Measurements from ENCODE around the gene MTF2. TPM values are rescaled to one million over a fixed set of nuclear protein-coding genes. Genes with fewer than 3 reads are reported as not detected.

Gene MTF2
- total and polyA plus RNA-seq, 2 experiments from 2014 or later: 14.1 to 17.6 TPM

DNA sequence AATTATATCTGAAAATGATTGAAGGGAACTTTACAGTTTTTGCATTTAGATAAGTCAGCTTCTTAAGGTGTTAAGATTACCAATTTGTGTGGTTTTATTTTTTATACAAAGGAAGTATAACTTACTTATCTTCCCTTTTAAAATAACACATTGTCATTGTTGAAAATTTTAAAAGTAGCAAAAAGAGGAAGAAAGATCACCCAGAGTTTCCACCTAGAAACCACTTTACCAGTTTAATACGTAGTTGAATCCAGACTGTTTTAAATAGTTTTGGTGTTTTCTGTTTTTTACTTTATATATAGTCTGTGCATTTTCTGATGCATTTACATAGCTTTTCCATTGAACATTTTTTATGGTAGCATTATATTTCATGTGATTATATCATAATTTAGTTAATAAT lies 107.6 kb downstream of the MTF2 start:
- 94 to 96% methylated on average over 1 of the region's 1 CpG for WGBS, 2 experiments (ENCODE audit: low coverage in 1 of 2, low lambda C conversion rate in 2 of 2, missing lambda C conversion rate in 2 of 2)
- no peak overlapping the region for H3K4me3 ChIP-seq

More for the DNA sequence above, 107.6 kb downstream of the MTF2 start:
- Histone ChIP-seq H3K9me3 (ENCODE audit: low read depth) (no peaks in the 10 kb centered on the region), H4K20me1 (ENCODE audit: insufficient read depth) (no peaks in the 10 kb centered on the region), H3K27ac (no peak overlapping the region), H3K36me3 (ENCODE audit: low read depth) (no peaks in the 10 kb centered on the region), H3K9ac (no peak overlapping the region), H3F3A (ENCODE audit: insufficient read depth) (no peaks in the 10 kb centered on the region), H3K9me2 (ENCODE audit: insufficient read depth) (no peaks in the 10 kb centered on the region), H3K4me1 (ENCODE audit: insufficient read depth) (0 out of 2 replicates have a peak, but pooled peaks cover 5% of the 10 kb centered on the region), H2AFZ (0 out of 2 replicates have a peak overlapping the region, but pooled peaks have one; percentile 1), H3K27me3 (replicated peaks; ENCODE audit: insufficient read depth) (no peaks in the 10 kb centered on the region), H3K4me2 (ENCODE audit: unreplicated experiment) (no peak overlapping the region), H3K79me2 (ENCODE audit: insufficient read depth) (peaks cover 43% of the 10 kb centered on the region)
- in situ Hi-C loops (cut with MboI): no loop called here
- DNase-seq: no peak
- TF ChIP-seq EZH2phosphoT487 (IDR thresholded peaks at IDR 0.05; ENCODE audit: insufficient read depth, low read depth): no peak
- no peak for TF ChIP-seq EZH2 (IDR thresholded peaks at IDR 0.05; ENCODE audit: insufficient read depth, poor library complexity, severe bottlenecking)

Other genes starting within 250 kb of the MTF2 start
- gene RPL5, start 247.2 kb upstream of the MTF2 start, total RNA-seq (2014; rRNA removed; shearing (Covaris generic)): 1,075 and 1,127 TPM in 2 replicates
- 733 and 750 TPM in 2 replicates for gene RPL5, start 247.2 kb upstream of the MTF2 start, polyA plus RNA-seq (2016; fragmentation: Nextera tagmentation; extraction: Ambion mirVana)
- gene DIPK1A, start 117.8 kb upstream of the MTF2 start, total RNA-seq (2014; rRNA removed; shearing (Covaris generic)): 22.3 and 26.6 TPM in 2 replicates
- 49.6 and 51.6 TPM in 2 replicates for gene DIPK1A, start 117.8 kb upstream of the MTF2 start, polyA plus RNA-seq (2016; fragmentation: Nextera tagmentation; extraction: Ambion mirVana)
- 37.4 and 39.0 TPM in 2 replicates for gene TMED5, start 101.1 kb downstream of the MTF2 start, total RNA-seq (2014; rRNA removed; shearing (Covaris generic))
- gene TMED5, start 101.1 kb downstream of the MTF2 start, polyA plus RNA-seq (2016; fragmentation: Nextera tagmentation; extraction: Ambion mirVana): 49.2 and 53.9 TPM in 2 replicates
- 7.8 and 9.7 TPM in 2 replicates for gene CCDC18, start 101.4 kb downstream of the MTF2 start, total RNA-seq (2014; rRNA removed; shearing (Covaris generic))
- 5.7 and 8.8 TPM in 2 replicates for gene CCDC18, start 101.4 kb downstream of the MTF2 start, polyA plus RNA-seq (2016; fragmentation: Nextera tagmentation; extraction: Ambion mirVana)

Data from GM23248 (cell line).